Activated effector memory CD4-positive, alpha-beta T cell treated with anti-CD3 and anti-CD28 coated beads, Interleukin-2, amount 50 U/mL, for 16 hours (primary cell): ENCODE measurements around the gene CWC27.
"Not testable (repeated sequence)": the region's sequence is repeated elsewhere in the genome, so short reads cannot be mapped to it uniquely, and the experiment has no call there.

Experiments used
- DNase-seq: peaks from one replicate; pipeline ENCODE4 v3.0.0-alpha.2; 2020

Gene CWC27

GRCh38 chr5:64789457-64789856 lies 20.7 kb downstream of the CWC27 start:
- DNase-seq = no peak

- no peak for DNase-seq
Observed at GRCh38 chr5:64790210-64790609, 21.5 kb downstream of the CWC27 start.

- no peak for DNase-seq
Observed at GRCh38 chr5:64792469-64792868, 23.7 kb downstream of the CWC27 start.

GRCh38 chr5:64794053-64794770 lies 25.5 kb downstream of the CWC27 start:
- no peak for DNase-seq

- DNase-seq = no peak
Observed at GRCh38 chr5:64796301-64796700, 27.6 kb downstream of the CWC27 start.

- no peak for DNase-seq
Observed at GRCh38 chr5:64800926-64801325, 32.2 kb downstream of the CWC27 start.

GRCh38 chr5:64806537-64806936 lies 37.8 kb downstream of the CWC27 start:
- DNase-seq = no peak

- DNase-seq = no peak
Observed at GRCh38 chr5:64807520-64807919, 38.8 kb downstream of the CWC27 start.

- no peak for DNase-seq
Observed at GRCh38 chr5:64811050-64811640, 42.4 kb downstream of the CWC27 start.

GRCh38 chr5:64814073-64814472 lies 45.3 kb downstream of the CWC27 start:
- no peak for DNase-seq

GRCh38 chr5:64818245-64818644 lies 49.5 kb downstream of the CWC27 start:
- no peak for DNase-seq

GRCh38 chr5:64819345-64819744 lies 50.6 kb downstream of the CWC27 start:
- DNase-seq = not testable (repeated sequence)

GRCh38 chr5:64822320-64822719 lies 53.6 kb downstream of the CWC27 start:
- no peak for DNase-seq

- DNase-seq = no peak
Observed at GRCh38 chr5:64826541-64826940, 57.8 kb downstream of the CWC27 start.

GRCh38 chr5:64827703-64828102 lies 59.0 kb downstream of the CWC27 start:
- no peak for DNase-seq

- not testable (repeated sequence) for DNase-seq
Observed at GRCh38 chr5:64830650-64831049, 61.9 kb downstream of the CWC27 start.

- no peak for DNase-seq
Observed at GRCh38 chr5:64831996-64832395, 63.3 kb downstream of the CWC27 start.

- DNase-seq = no peak
Observed at GRCh38 chr5:64834037-64834436, 65.3 kb downstream of the CWC27 start.

- no peak for DNase-seq
Observed at GRCh38 chr5:64834611-64835010, 65.9 kb downstream of the CWC27 start.

GRCh38 chr5:64835266-64835665 lies 66.5 kb downstream of the CWC27 start:
- DNase-seq = no peak

- DNase-seq = no peak
Observed at GRCh38 chr5:64836190-64836755, 67.5 kb downstream of the CWC27 start.

GRCh38 chr5:64836786-64837185 lies 68.1 kb downstream of the CWC27 start:
- no peak for DNase-seq

GRCh38 chr5:64838376-64838775 lies 69.6 kb downstream of the CWC27 start:
- no peak for DNase-seq

GRCh38 chr5:64838803-64839202 lies 70.1 kb downstream of the CWC27 start:
- no peak for DNase-seq

- no peak for DNase-seq
Observed at GRCh38 chr5:64839936-64840335, 71.2 kb downstream of the CWC27 start.
